Osteocyte (in vitro differentiated cells): ENCODE data around the gene DNAJC21. TPM values are rescaled to one million over a fixed set of nuclear protein-coding genes. Genes with fewer than 3 reads are reported as not detected.

ENCODE experiments used
- DNase-seq: peaks from one replicate; pipeline ENCODE4 v3.0.0; 2021; ENCODE audit warnings: mixed read lengths; ENCODE audit not compliant: unreplicated experiment; ENCODE audit errors: extremely low spot score
- H3K27ac Mint-ChIP-seq: one replicate; pipeline ENCODE4 v1.8.0; 2021; ENCODE audit warnings: mild to moderate bottlenecking, mixed read lengths; ENCODE audit not compliant: unreplicated experiment
- H3K27me3 Mint-ChIP-seq: one replicate; pipeline ENCODE4 v1.8.0; 2021; ENCODE audit warnings: mixed read lengths; ENCODE audit not compliant: unreplicated experiment
- H3K36me3 Mint-ChIP-seq: one replicate; pipeline ENCODE4 v1.8.0; 2021; ENCODE audit warnings: mixed read lengths; ENCODE audit not compliant: unreplicated experiment
- H3K4me1 Mint-ChIP-seq: one replicate; pipeline ENCODE4 v1.8.0; 2021; ENCODE audit warnings: mixed read lengths; ENCODE audit not compliant: unreplicated experiment
- H3K4me3 Mint-ChIP-seq: one replicate; pipeline ENCODE4 v1.8.0; 2021; ENCODE audit warnings: mild to moderate bottlenecking, moderate library complexity, mixed read lengths; ENCODE audit not compliant: unreplicated experiment
- H3K9me3 Mint-ChIP-seq: one replicate; pipeline ENCODE4 v1.8.0; 2021; ENCODE audit warnings: mixed read lengths; ENCODE audit not compliant: unreplicated experiment
- CTCF ChIP-seq: fragments of 200-600 bp; sonication (generic); IDR thresholded peaks from 2 replicates; pipeline ENCODE4 v1.5.0; 2021; ENCODE audit warnings: antibody characterized with exemption, mild to moderate bottlenecking, moderate library complexity
- long read RNA-seq: library from polyadenylated mRNA; unstranded; transcript quantifications from one replicate; pipeline ENCODE4 v2.0.0, GENCODE V29; 2021
- total RNA-seq: library from RNA; stranded (reverse); gene quantifications from 2 replicates; pipeline ENCODE4 v1.2.1, GENCODE V29; 2021

Gene DNAJC21
- 37.5 and 39.5 TPM in 2 replicates for total RNA-seq
- long read RNA-seq, partial matches to known transcripts, result 4 of 7 reads
- long read RNA-seq, other reads (novel, unspliced or antisense), result 3 of 7 reads

DNA sequence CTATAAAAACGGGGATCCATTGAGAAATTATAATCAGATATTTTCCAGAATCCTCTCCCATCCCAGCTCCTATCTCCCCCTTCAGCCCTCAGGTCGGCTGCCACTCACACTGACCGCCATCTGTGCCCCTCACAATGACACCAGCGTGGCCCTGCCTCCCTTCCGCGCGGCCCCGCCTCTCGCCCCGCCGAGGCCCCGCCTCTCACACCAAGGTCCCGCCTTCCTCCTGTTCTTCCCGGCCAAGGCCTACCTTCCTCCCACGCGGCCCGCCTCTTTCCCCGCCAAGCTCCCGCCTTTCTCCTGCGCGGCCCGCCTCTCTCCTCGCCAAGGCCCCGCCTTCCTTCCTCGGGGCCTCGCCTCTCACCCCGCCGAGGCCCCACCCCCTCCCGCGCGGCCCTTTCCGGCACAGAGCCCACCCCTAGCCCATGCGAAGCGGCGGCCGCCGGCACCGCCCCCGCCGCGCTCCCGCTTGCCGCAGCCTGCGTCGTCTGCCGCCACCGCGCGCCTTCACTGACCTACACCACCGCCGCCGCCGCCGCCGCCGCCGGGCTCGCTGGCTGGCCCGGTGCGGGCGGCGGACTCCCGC lies at the start of gene DNAJC21:
Gene DNAJC21, plus strand, starts transcription at position 426 of the 586 bp plus-strand sequence. CDS start 261 bp downstream, outside the sequence.
- Mint-ChIP-seq H3K4me3 (peak within 1 kb of the TSS; percentile 99), H3K9me3 (no peaks in the 10 kb centered on the region), H3K27ac (peak within 1 kb of the TSS; percentile 98), H3K27me3 (no peaks in the 10 kb centered on the region), H3K4me1 (peaks cover 20% of the 10 kb centered on the region), H3K36me3 (peaks cover 16% of the 10 kb centered on the region)
- DNase-seq, result peak; percentile 99
- no peak for TF ChIP-seq CTCF

GRCh38 chr5:34881246-34881645 lies 48.1 kb upstream of the DNAJC21 start:
- no peak for DNase-seq
- Mint-ChIP-seq H3K9me3 (peaks cover 7% of the 10 kb centered on the region), H3K27ac (no peak overlapping the region), H3K4me3 (no peak overlapping the region), H3K36me3 (peaks cover 4% of the 10 kb centered on the region), H3K27me3 (no peaks in the 10 kb centered on the region), H3K4me1 (no peaks in the 10 kb centered on the region)
- no peak for TF ChIP-seq CTCF

DNA sequence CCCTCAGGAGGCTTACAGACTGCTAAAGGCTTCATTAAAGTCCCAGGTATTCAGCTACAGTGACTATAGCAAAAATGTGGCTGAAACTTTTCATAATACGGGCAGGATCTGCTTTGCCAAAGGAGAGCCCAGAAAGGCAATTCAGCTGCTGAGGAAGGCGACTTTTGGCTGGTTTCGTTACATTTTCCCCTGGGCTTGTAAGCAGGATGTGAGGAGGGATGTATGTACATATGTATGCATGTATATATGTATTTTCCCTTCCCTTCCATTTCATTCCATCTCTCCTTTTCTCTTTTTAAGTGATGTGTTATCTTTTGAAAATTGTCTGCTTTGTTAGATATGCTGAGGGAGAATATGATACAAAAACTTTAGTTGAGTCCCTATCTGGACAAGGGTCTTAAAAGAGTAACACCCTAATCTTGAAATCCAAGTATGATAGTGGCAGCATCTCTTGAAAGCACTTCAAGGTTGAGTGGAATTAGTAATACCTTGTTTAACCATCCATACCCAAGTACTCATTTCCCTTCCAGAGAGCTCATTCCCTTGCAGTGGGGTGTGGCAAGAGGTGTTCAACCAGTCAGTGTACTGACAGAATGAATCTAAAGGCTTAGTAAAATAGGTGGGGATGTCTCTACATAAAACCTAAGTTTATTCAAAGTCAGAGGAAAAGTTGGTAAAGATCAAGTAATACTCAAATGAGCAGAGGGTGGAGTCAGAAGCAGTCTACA lies 42.8 kb upstream of the DNAJC21 start:
- Mint-ChIP-seq H3K27ac (no peak overlapping the region), H3K9me3 (no peaks in the 10 kb centered on the region), H3K27me3 (peaks cover 9% of the 10 kb centered on the region), H3K36me3 (no peaks in the 10 kb centered on the region), H3K4me1 (peaks cover 5% of the 10 kb centered on the region), H3K4me3 (no peak overlapping the region)
- TF ChIP-seq CTCF, result no peak
- no peak for DNase-seq

DNA sequence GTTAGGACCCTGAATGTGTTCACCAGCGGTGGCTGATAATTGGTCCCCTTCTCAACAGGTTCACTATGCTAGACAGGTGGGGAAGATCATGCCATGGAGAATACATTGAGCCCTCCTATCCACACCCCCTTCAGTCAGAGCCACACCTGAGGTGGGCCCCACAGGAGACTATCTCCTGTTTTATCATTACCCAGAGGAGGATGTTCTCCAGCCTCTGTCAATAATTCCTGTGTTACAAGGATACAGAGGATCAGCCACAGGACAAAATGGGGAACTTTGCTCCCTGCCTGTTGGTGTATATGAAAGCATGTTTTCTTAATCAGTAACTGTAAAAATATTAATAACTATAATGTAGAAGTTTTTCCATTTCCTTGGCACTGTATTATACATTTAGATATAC lies 40.0 kb upstream of the DNAJC21 start:
- no peak for TF ChIP-seq CTCF
- H3K9me3 Mint-ChIP-seq, result no peaks in the 10 kb centered on the region

DNA sequence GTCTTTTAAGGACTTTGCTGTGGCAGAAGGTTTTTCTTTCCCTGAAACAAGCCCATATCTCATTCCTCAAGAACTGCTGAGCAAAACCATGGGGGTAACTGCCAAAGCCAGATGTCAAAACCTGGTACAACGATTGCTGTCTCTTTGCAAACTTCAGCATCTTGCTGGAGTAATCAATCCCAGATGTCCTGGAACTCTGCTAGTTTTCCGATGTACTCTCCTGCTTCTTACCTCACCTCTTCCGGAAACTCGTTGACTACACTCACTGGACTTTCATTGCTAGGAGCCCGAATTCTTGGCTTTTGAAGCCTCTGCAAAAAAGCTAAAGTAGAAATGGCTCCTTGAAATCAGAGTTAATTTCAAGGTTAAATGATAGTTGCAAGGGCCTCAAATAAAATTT lies 37.4 kb upstream of the DNAJC21 start:
- TF ChIP-seq CTCF, result no peak
- Mint-ChIP-seq H3K4me3 (no peak overlapping the region), H3K27ac (peak overlapping the region; percentile 17), H3K27me3 (peaks cover 3% of the 10 kb centered on the region), H3K9me3 (no peaks in the 10 kb centered on the region), H3K36me3 (no peaks in the 10 kb centered on the region), H3K4me1 (peaks cover 18% of the 10 kb centered on the region)
- DNase-seq, result no peak

More for the DNA sequence above, 40.0 kb upstream of the DNAJC21 start:
- Mint-ChIP-seq H3K4me3 (no peak overlapping the region), H3K4me1 (peaks cover 14% of the 10 kb centered on the region), H3K27me3 (peaks cover 9% of the 10 kb centered on the region), H3K36me3 (no peaks in the 10 kb centered on the region), H3K27ac (no peak overlapping the region)
- no peak for DNase-seq
